Measurements from ENCODE around the gene MRPL12. TPM values are rescaled to one million over a fixed set of nuclear protein-coding genes. Genes with fewer than 3 reads are reported as not detected.

MRPL12 gene
- total and polyA plus RNA-seq, 2 experiments from 2014 or later = 50.9 to 153 TPM

GRCh38 chr17:81693509-81694210 lies 9.5 kb upstream of the MRPL12 start:
- no peak overlapping the region for H3K4me3 ChIP-seq
- no peak overlapping the region for H3K4me3 Mint-ChIP-seq
- no peaks in the 10 kb centered on the region for H3K4me1 ChIP-seq (ENCODE audit: insufficient read depth)
- peaks cover 6% of the 10 kb centered on the region for H3K79me2 ChIP-seq (replicated peaks; ENCODE audit: insufficient read depth)
- H3K27me3 Mint-ChIP-seq (ENCODE audit: insufficient read depth, low read depth, poor library complexity) = peaks cover 11% of the 10 kb centered on the region
- H3K27me3 ChIP-seq (ENCODE audit: insufficient read depth) = no peaks in the 10 kb centered on the region
- H4K20me1 ChIP-seq (replicated peaks; ENCODE audit: insufficient read depth) = peaks cover 4% of the 10 kb centered on the region; the same call in 1 of the 2 replicates
- H3K36me3 Mint-ChIP-seq (ENCODE audit: low read depth) = peaks cover 52% of the 10 kb centered on the region
- no peaks in the 10 kb centered on the region for H3K9me3 Mint-ChIP-seq
- peaks cover 6% of the 10 kb centered on the region; the same call in 1 of the 2 replicates for H3F3A ChIP-seq (replicated peaks; ENCODE audit: low read depth)
- H3K4me1 Mint-ChIP-seq = no peaks in the 10 kb centered on the region; the same call in 2 of the 3 replicates
- ATAC-seq (peak; percentile 83), DNase-seq (ENCODE audit: low spot score) (peak; percentile 69)
- H3K36me3 ChIP-seq (ENCODE audit: insufficient read depth) = no peaks in the 10 kb centered on the region
- no peak overlapping the region for H3K27ac Mint-ChIP-seq
- no peaks in the 10 kb centered on the region for H3K9me2 ChIP-seq (ENCODE audit: insufficient read depth)
- no peak overlapping the region for H3K4me2 ChIP-seq
- no peak overlapping the region for H2AFZ ChIP-seq
- peak; percentile 39 to 77 for TF ChIP-seq CTCF (conservative IDR thresholded peaks at IDR 0.05; ENCODE audit: low read depth in 2 of 2)
- no peak for TF ChIP-seq NANOG (IDR thresholded peaks at IDR 0.05; ENCODE audit: borderline replicate concordance)
- H3K27ac ChIP-seq (ENCODE audit: low read depth) = no peak overlapping the region

DNA sequence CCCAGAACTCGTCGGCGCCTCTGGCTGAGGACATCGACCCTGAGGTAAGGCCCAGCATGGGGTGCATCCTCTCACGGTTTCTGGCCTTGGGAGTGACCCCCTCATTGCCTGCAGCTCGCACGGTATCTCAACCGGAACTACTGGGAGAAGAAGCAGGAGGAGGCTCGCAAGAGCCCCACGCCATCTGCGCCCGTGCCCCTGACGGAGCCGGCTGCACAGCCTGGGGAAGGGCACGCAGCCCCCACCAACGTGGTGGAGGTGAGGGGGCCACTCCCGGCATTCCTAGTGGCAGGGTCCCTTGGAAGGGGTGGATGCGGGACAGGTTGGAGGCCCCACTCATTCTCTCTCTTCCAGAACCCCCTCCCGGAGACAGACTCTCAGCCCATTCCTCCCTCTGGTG lies 8.4 kb upstream of the MRPL12 start:
- H3K27ac ChIP-seq (ENCODE audit: low read depth) = no peak overlapping the region
- Mint-ChIP-seq H3K4me1 (no peaks in the 10 kb centered on the region; the same call in 2 of the 3 replicates), H3K4me3 (no peak overlapping the region), H3K36me3 (ENCODE audit: low read depth) (peaks cover 48% of the 10 kb centered on the region), H3K27me3 (ENCODE audit: insufficient read depth, low read depth, poor library complexity) (peaks cover 11% of the 10 kb centered on the region), H3K9me3 (no peaks in the 10 kb centered on the region), H3K27ac (no peak overlapping the region)
- H3K27me3 ChIP-seq (ENCODE audit: insufficient read depth) = no peaks in the 10 kb centered on the region
- H2AFZ ChIP-seq = no peak overlapping the region
- H4K20me1 ChIP-seq (replicated peaks; ENCODE audit: insufficient read depth) = peaks cover 4% of the 10 kb centered on the region; the same call in 1 of the 2 replicates
- no peaks in the 10 kb centered on the region for H3K4me1 ChIP-seq (ENCODE audit: insufficient read depth)
- ATAC-seq (no peak), DNase-seq (ENCODE audit: low spot score) (no peak)
- H3K36me3 ChIP-seq (ENCODE audit: insufficient read depth) = no peaks in the 10 kb centered on the region
- H3K4me3 ChIP-seq = no peak overlapping the region
- H3K9me2 ChIP-seq (ENCODE audit: insufficient read depth) = no peaks in the 10 kb centered on the region
- H3K4me2 ChIP-seq = no peak overlapping the region
- H3K79me2 ChIP-seq (replicated peaks; ENCODE audit: insufficient read depth) = peaks cover 12% of the 10 kb centered on the region
- 0 out of 2 replicates have a peak, but pooled peaks cover 11% of the 10 kb centered on the region for H3F3A ChIP-seq (replicated peaks; ENCODE audit: low read depth)
- no peak for TF ChIP-seq JUNB (IDR thresholded peaks at IDR 0.05; ENCODE audit: unreplicated experiment)
- TF ChIP-seq ETS1 (IDR thresholded peaks at IDR 0.05) = no peak
- no peak for TF ChIP-seq NANOG (IDR thresholded peaks at IDR 0.05; ENCODE audit: borderline replicate concordance)
- TF ChIP-seq ZNF114 (CRISPR knock-in tag; IDR thresholded peaks at IDR 0.05) = no peak
- TF ChIP-seq EZH2phosphoT487 (IDR thresholded peaks at IDR 0.05; ENCODE audit: unreplicated experiment) = no peak
- TF ChIP-seq CTCF (conservative IDR thresholded peaks at IDR 0.05; ENCODE audit: low read depth in 2 of 2) = no peak
- TF ChIP-seq, protein P1, sequence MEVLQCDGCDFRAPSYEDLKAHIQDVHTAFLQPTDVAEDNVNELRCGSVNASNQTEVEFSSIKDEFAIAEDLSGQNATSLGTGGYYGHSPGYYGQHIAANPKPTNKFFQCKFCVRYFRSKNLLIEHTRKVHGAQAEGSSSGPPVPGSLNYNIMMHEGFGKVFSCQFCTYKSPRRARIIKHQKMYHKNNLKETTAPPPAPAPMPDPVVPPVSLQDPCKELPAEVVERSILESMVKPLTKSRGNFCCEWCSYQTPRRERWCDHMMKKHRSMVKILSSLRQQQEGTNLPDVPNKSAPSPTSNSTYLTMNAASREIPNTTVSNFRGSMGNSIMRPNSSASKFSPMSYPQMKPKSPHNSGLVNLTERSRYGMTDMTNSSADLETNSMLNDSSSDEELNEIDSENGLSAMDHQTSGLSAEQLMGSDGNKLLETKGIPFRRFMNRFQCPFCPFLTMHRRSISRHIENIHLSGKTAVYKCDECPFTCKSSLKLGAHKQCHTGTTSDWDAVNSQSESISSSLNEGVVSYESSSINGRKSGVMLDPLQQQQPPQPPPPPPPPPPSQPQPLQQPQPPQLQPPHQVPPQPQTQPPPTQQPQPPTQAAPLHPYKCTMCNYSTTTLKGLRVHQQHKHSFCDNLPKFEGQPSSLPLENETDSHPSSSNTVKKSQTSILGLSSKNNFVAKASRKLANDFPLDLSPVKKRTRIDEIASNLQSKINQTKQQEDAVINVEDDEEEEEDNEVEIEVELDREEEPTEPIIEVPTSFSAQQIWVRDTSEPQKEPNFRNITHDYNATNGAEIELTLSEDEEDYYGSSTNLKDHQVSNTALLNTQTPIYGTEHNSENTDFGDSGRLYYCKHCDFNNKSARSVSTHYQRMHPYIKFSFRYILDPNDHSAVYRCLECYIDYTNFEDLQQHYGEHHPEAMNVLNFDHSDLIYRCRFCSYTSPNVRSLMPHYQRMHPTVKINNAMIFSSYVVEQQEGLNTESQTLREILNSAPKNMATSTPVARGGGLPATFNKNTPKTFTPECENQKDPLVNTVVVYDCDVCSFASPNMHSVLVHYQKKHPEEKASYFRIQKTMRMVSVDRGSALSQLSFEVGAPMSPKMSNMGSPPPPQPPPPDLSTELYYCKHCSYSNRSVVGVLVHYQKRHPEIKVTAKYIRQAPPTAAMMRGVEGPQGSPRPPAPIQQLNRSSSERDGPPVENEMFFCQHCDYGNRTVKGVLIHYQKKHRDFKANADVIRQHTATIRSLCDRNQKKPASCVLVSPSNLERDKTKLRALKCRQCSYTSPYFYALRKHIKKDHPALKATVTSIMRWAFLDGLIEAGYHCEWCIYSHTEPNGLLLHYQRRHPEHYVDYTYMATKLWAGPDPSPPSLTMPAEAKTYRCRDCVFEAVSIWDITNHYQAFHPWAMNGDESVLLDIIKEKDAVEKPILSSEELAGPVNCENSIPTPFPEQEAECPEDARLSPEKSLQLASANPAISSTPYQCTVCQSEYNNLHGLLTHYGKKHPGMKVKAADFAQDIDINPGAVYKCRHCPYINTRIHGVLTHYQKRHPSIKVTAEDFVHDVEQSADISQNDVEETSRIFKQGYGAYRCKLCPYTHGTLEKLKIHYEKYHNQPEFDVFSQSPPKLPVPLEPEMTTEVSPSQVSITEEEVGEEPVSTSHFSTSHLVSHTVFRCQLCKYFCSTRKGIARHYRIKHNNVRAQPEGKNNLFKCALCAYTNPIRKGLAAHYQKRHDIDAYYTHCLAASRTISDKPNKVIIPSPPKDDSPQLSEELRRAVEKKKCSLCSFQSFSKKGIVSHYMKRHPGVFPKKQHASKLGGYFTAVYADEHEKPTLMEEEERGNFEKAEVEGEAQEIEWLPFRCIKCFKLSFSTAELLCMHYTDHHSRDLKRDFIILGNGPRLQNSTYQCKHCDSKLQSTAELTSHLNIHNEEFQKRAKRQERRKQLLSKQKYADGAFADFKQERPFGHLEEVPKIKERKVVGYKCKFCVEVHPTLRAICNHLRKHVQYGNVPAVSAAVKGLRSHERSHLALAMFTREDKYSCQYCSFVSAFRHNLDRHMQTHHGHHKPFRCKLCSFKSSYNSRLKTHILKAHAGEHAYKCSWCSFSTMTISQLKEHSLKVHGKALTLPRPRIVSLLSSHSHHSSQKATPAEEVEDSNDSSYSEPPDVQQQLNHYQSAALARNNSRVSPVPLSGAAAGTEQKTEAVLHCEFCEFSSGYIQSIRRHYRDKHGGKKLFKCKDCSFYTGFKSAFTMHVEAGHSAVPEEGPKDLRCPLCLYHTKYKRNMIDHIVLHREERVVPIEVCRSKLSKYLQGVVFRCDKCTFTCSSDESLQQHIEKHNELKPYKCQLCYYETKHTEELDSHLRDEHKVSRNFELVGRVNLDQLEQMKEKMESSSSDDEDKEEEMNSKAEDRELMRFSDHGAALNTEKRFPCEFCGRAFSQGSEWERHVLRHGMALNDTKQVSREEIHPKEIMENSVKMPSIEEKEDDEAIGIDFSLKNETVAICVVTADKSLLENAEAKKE (CRISPR knock-in tag; IDR thresholded peaks at IDR 0.05) = no peak
- TF ChIP-seq EZH2 (IDR thresholded peaks at IDR 0.05; ENCODE audit: low read depth, unreplicated experiment) = no peak
- TF ChIP-seq POLR2AphosphoS5 (IDR thresholded peaks at IDR 0.05; ENCODE audit: low read depth) = no peak

All from GM23338 (cell line).